HG03139 (cell line): Measurements from ENCODE around the gene BMPER.

Experiments used
- ATAC-seq: cut with Tn5 transposase; IDR thresholded peaks from one replicate; pipeline ENCODE4 v1.9.1; 2021; ENCODE audit not compliant: unreplicated experiment

Gene BMPER

DNA sequence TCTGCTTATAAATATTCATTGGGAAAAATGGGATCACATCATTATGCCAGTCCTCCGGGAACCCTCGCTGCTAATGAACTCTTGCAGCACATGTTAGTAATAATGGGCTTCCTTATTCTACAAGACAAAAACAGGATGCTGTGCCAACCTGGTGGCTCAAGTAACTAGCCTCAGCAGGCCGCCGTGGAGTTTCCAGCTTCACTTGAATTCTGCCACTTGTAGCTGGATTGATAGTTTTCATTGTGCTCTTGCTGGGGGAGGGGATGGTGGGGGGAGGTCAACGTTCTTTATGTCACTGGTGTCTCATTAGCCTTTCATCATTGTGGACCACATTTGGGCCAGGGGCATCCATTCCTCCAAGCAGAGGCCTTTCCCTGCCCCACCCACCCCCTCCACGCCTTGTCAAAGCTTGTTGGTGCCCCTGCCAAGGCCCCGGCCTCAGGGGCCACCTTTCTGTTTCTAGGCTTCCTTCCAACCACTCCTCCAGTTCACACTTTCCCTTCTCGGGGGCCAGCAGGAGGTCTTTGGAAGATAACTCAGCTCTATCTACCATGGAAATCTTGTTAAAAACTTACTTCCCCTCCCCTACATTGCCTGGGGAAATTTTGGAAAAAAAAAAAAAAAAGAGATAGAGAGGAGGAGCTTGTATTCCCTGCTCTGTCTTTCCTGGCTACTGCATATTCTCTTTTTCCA lies 153.9 kb downstream of the BMPER start:
- no peak for ATAC-seq

GRCh38 chr7:34060196-34060947 lies 155.0 kb downstream of the BMPER start:
- ATAC-seq = no peak

DNA sequence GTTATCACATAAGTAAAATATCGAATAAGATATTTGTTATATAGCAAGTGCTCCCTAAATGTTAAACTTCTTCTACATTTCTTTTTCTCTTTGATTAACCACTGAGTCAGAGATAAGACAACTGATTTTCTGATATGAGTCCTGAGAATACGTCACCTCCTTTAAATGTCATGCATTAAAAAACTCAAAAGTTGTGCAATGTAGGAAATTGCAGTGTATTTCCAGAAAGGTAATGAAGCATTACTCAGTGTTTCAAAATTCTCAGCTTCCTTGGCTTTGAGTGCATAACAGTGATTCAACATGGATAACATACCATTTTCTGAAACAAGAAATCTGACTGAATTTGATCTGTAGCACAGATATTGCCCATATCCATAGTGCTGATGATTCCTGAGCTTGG lies 155.8 kb downstream of the BMPER start:
- no peak for ATAC-seq

DNA sequence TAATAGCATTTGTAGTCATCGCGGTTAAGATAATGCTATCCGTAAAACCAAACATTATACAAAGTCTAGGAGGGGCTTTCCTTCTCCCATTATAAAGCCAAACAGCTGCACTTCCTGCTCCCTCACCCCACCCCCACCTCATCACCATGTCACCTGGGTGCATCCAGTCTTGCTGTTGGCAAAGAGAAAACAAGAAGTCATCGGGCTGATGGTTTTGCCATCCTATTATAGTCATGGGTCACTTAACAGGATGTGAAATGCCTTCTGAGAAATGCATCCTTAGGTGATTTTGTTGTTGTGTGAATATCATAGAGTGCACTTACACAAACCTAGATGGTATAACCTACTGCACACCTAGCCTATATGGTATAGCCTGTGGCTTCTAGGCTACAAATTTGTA lies 157.0 kb downstream of the BMPER start:
- ATAC-seq = no peak

GRCh38 chr7:34062826-34063225 lies 157.5 kb downstream of the BMPER start:
- no peak for ATAC-seq

DNA sequence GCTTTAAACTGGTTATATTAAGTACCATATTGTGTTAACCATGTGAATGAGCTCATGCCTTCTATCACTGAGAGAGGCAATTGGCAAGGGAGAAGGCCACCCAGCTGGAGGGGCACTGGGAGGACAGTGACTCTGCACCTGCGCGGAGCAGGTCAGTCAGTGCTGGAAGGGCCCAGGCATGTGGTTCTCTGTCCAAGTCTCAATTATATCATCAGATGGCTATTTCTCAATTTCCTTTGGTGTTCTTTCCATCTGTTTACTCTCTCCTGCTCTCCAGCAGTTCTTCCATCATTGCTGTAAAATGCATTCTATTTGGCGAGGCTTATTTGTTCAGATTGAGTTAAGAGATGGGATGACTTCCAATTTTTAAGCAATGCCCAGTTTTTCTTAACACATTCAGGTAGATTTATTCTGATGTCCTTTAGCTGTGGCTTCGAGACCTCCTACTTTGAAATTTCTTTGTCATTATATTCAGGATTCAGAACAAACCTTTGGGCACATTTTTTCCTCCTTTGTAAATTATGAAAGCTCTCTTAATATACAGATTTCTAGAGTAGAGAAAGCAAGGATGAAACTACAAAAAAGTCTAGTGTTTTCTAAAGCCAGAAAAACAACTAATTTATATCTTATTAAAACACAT lies 159.3 kb downstream of the BMPER start:
- no peak for ATAC-seq

GRCh38 chr7:34066411-34066810 lies 161.1 kb downstream of the BMPER start:
- no peak for ATAC-seq

DNA sequence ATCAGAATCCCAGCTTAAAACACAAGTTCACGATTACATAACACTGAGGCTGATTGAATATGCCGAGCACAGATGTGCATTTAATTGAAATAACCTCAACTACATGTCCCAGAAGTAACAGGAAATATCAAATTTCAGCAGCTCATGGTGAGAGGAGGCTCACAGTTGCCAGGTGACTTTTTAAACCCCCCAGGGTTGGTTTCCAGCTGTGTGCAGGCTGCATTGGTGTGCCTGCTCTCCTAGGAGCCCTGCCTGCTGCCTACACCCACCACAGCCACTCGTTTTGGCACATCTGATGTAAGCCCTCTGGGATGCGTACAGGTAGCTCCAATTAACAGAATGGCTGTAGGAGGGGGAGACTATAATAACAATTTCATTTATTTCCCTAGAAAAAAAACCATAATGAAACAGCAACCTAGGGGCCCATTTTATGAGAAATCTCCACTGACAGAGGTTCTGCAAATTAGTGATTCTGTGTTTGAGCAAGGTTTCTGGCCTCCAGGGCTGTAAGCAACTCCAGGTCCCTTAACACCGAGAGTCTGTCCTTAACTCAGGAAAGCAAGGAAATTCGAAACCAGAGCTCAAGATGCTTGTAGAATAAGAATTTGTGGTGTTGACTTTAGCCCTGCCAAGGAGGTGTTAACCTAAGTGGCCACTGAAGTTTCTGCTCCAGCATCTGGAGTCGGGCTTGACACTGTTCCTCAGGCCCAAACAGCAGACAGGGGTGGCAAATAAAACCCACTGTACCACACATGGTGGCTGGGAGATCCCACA lies 161.9 kb downstream of the BMPER start:
- ATAC-seq = no peak

- ATAC-seq = no peak
These were observed 164.3 kb downstream of the BMPER start for GRCh38 chr7:34069676-34070075.

GRCh38 chr7:34070511-34071323 lies 165.4 kb downstream of the BMPER start:
- ATAC-seq = no peak

GRCh38 chr7:34073676-34074075 lies 168.3 kb downstream of the BMPER start:
- ATAC-seq = no peak

- no peak for ATAC-seq
These were observed 169.1 kb downstream of the BMPER start for GRCh38 chr7:34074421-34074820.

DNA sequence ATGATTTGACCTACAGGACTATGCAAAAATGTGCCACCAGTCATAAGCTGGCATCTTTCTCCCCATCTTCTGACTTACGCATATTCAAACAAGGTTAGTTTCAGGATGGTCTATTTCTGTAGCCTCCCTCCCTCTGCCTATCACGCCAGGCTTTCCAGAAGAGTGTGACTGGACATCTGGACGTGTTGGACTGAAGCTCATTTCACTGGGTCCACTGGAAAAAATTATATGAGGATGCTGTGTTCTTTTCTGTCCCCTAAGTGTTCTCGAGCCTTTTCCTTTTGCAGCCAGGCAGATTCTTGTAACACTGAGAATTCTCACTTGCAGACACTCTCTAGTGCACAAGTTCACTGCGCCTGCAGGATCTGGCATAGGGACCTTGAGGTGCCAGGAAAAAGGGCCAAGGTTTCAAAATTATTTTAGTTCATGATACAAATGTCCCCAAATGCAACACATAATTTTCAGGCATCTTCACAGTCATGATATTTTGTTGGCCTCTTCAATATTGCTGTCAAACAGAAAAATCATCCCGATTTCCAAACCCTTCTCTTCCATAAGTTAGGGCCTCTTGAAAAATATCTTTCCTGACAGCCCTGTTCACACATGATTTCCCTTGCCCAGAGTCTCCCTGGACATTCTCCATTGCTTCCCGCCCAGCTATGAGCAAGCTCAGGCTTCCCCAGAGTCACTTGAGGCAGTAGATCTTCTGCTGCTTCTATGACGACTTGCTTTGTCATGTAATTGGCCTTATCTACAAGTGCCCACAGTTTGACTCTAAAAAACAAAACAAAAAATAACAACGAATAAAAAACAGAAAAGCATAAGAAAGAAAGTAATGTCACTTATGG lies 170.4 kb downstream of the BMPER start:
- no peak for ATAC-seq

DNA sequence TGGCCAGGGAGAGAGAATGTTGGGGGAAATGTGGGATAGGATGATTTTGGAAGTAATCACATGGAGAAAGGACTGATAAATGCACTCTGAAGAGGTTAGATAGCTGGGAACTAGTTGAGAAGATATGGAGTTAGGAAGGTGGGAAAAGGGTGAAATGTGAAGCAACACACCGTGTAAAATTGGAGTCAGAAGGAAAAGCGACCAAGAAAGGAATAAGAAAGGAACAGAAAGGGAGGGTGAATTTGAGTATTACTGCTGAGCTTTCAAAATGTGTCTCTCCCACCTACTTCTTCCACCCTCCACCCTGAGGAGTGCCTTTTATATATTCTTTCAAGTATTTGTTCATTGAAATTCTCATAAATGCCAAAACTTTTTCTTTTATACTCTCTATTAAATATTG lies 171.8 kb downstream of the BMPER start:
- ATAC-seq = no peak

GRCh38 chr7:34078864-34079263 lies 173.5 kb downstream of the BMPER start:
- no peak for ATAC-seq

DNA sequence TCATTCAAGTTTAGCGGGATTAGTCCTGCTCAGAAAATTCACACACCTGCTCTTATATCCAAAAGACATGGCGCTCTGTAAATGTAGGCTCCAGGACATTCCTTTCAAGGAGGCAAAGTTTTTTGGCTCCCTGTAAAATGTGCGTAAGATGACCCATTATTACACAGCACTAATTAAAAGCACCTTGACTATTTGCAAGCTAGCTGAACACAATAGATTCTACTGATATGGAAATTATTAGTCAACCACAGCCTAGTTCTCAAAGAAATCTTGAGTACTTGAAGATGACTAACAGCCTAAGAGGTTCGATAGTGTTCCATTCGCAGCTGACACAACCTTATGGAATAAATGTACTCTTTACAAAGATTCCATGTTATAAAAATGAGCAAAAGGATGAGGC lies 175.2 kb downstream of the BMPER start:
- ATAC-seq = no peak

GRCh38 chr7:34081935-34082334 lies 176.6 kb downstream of the BMPER start:
- ATAC-seq = no peak

GRCh38 chr7:34083440-34083839 lies 178.1 kb downstream of the BMPER start:
- ATAC-seq = no peak

GRCh38 chr7:34084651-34085050 lies 179.3 kb downstream of the BMPER start:
- ATAC-seq = no peak

GRCh38 chr7:34086064-34086463 lies 180.7 kb downstream of the BMPER start:
- ATAC-seq = no peak
